ENCODE results near the gene TMEM185A. TPM values are rescaled to one million over a fixed set of nuclear protein-coding genes. Genes with fewer than 3 reads are reported as not detected.
"Not testable (repeated sequence)": the region's sequence is repeated elsewhere in the genome, so short reads cannot be mapped to it uniquely, and the experiment has no call there.

The TMEM185A gene
- total RNA-seq, 1 donor from 2014 or later: 15.3 TPM

- H3K27me3 ChIP-seq (ENCODE audit: control insufficient read depth, insufficient read depth, low read length); DNase-seq (ENCODE audit: low read depth); H3K36me3 ChIP-seq (ENCODE audit: control insufficient read depth, insufficient read depth, low read length); H3K4me3 ChIP-seq (ENCODE audit: low read depth, low read length): not testable (repeated sequence)
Observed at GRCh38 chrX:149595214-149595613, 36.4 kb downstream of the TMEM185A start, which contains the start of gene HSFX2. Gene HSFX2, minus strand, starts transcription at chrX:149595314. Its CDS starts 614 bp downstream, at chrX:149594700.

- H3K4me3 ChIP-seq (ENCODE audit: low read depth, low read length); DNase-seq (ENCODE audit: low read depth); H3K27me3 ChIP-seq (ENCODE audit: control insufficient read depth, insufficient read depth, low read length); H3K36me3 ChIP-seq (ENCODE audit: control insufficient read depth, insufficient read depth, low read length): not testable (repeated sequence)
Observed at GRCh38 chrX:149590993-149591392, 40.6 kb downstream of the TMEM185A start.

- H3K36me3 ChIP-seq (ENCODE audit: control insufficient read depth, insufficient read depth, low read length); DNase-seq (ENCODE audit: low read depth); H3K27me3 ChIP-seq (ENCODE audit: control insufficient read depth, insufficient read depth, low read length); H3K4me3 ChIP-seq (ENCODE audit: low read depth, low read length): not testable (repeated sequence)
Observed at GRCh38 chrX:149587359-149587758, 44.2 kb downstream of the TMEM185A start, which contains the start of gene MAGEA9B. Gene MAGEA9B, minus strand, starts transcription at chrX:149587459. Its CDS starts 4,280 bp downstream, at chrX:149583179.

- H3K27me3 ChIP-seq (ENCODE audit: control insufficient read depth, insufficient read depth, low read length); H3K4me3 ChIP-seq (ENCODE audit: low read depth, low read length); DNase-seq (ENCODE audit: low read depth); H3K36me3 ChIP-seq (ENCODE audit: control insufficient read depth, insufficient read depth, low read length): not testable (repeated sequence)
Observed at GRCh38 chrX:149585631-149586030, 46.0 kb downstream of the TMEM185A start.

GRCh38 chrX:149573456-149573855, 58.1 kb downstream of the TMEM185A start:
- not testable (repeated sequence) for H3K4me3 ChIP-seq (ENCODE audit: low read depth, low read length); DNase-seq (ENCODE audit: low read depth); H3K27me3 ChIP-seq (ENCODE audit: control insufficient read depth, insufficient read depth, low read length); H3K36me3 ChIP-seq (ENCODE audit: control insufficient read depth, insufficient read depth, low read length)

GRCh38 chrX:149572743-149573142, 58.8 kb downstream of the TMEM185A start:
- H3K36me3 ChIP-seq (ENCODE audit: control insufficient read depth, insufficient read depth, low read length): no peaks in the 10 kb centered on the region
- no peaks in the 10 kb centered on the region for H3K27me3 ChIP-seq (ENCODE audit: control insufficient read depth, insufficient read depth, low read length)
- no peak overlapping the region for H3K4me3 ChIP-seq (ENCODE audit: low read depth, low read length)
- DNase-seq (ENCODE audit: low read depth): no peak
- no peak for TF ChIP-seq CTCF (IDR thresholded peaks at IDR 0.05; ENCODE audit: insufficient read depth, low read length, poor library complexity, severe bottlenecking)

GRCh38 chrX:149571770-149572169, 59.8 kb downstream of the TMEM185A start:
- Histone ChIP-seq H3K4me3 (ENCODE audit: low read depth, low read length) (no peak overlapping the region), H3K27me3 (ENCODE audit: control insufficient read depth, insufficient read depth, low read length) (no peaks in the 10 kb centered on the region), H3K36me3 (ENCODE audit: control insufficient read depth, insufficient read depth, low read length) (no peaks in the 10 kb centered on the region)
- DNase-seq (ENCODE audit: low read depth): no peak
- no peak for TF ChIP-seq CTCF (IDR thresholded peaks at IDR 0.05; ENCODE audit: insufficient read depth, low read length, poor library complexity, severe bottlenecking)

GRCh38 chrX:149570668-149571067, 60.9 kb downstream of the TMEM185A start:
- no peaks in the 10 kb centered on the region for H3K36me3 ChIP-seq (ENCODE audit: control insufficient read depth, insufficient read depth, low read length)
- H3K4me3 ChIP-seq (ENCODE audit: low read depth, low read length): no peak overlapping the region
- no peak for DNase-seq (ENCODE audit: low read depth)
- no peak for TF ChIP-seq CTCF (IDR thresholded peaks at IDR 0.05; ENCODE audit: insufficient read depth, low read length, poor library complexity, severe bottlenecking)
- no peaks in the 10 kb centered on the region for H3K27me3 ChIP-seq (ENCODE audit: control insufficient read depth, insufficient read depth, low read length)
